Measurements from ENCODE around the gene ZNF554. TPM values are rescaled to one million over a fixed set of nuclear protein-coding genes. Genes with fewer than 3 reads are reported as not detected.

Gene ZNF554
- total and polyA plus RNA-seq, 2 donors (not counting 3 experiments of a cell fraction or from before 2014, with no cell fraction given): 1.2 to 1.6 TPM

- no peaks in the 10 kb centered on the region for H3K27me3 ChIP-seq (ENCODE audit: control insufficient read depth in 2 of 2, insufficient read depth in 2 of 2, low read length in 2 of 2)
- ChIA-PET CTCF (no interaction called here), POLR2A (interaction anchor here (0.6 kb wide), 1 partner anchor 718 kb away, joined by 3 read pairs; no protein-coding TSS in a partner anchor)
- peaks cover 12% of the 10 kb centered on the region for H3K4me1 ChIP-seq (ENCODE audit: control insufficient read depth, extremely low read depth, insufficient read depth, low read length)
- H3K4me2 ChIP-seq (ENCODE audit: insufficient read depth, low read length): no peak overlapping the region
- intact Hi-C loops (cut with micrococcal nuclease) (no loop called here), dilution Hi-C loops (cut with MboI; ENCODE audit: extremely low pct_ligation_motif_present, low sequenced_read_pairs) (no loop called here)
- H2AFZ ChIP-seq (ENCODE audit: low read depth, low read length): no peak overlapping the region
- peaks cover 34% of the 10 kb centered on the region for H3K79me2 ChIP-seq (ENCODE audit: control insufficient read depth, insufficient read depth, low read length)
- no peak for TF ChIP-seq POLR2AphosphoS5 (IDR thresholded peaks at IDR 0.05; ENCODE audit: insufficient read depth, low read depth, low read length)
- TF ChIP-seq CTCF (IDR thresholded peaks at IDR 0.05; ENCODE audit: extremely low read depth in 1 of 2, insufficient read depth in 1 of 2, low read depth in 1 of 2, low read length in 2 of 2): no peak
- no peak for TF ChIP-seq GATA2 (IDR thresholded peaks at IDR 0.05; ENCODE audit: insufficient read depth, insufficient read length, low read depth, low read length)
- no peak for TF ChIP-seq FOS (IDR thresholded peaks at IDR 0.05; ENCODE audit: borderline replicate concordance, insufficient read depth, low read length)
- TF ChIP-seq EZH2 (IDR thresholded peaks at IDR 0.05; ENCODE audit: borderline replicate concordance, low read depth, low read length, severe bottlenecking): no peak
- TF ChIP-seq POLR2A (IDR thresholded peaks at IDR 0.05; ENCODE audit: low read depth, low read length): no peak
- TF ChIP-seq MYC (IDR thresholded peaks at IDR 0.05; ENCODE audit: low read depth, low read length): no peak
- no peak for TF ChIP-seq MAX (IDR thresholded peaks at IDR 0.05; ENCODE audit: insufficient read depth, insufficient read length)
- no peak for TF ChIP-seq JUN (IDR thresholded peaks at IDR 0.05; ENCODE audit: borderline replicate concordance, insufficient read depth, insufficient read length, low read depth)
- FAIRE-seq (no peak), DNase-seq (ENCODE audit: low read depth, low spot score) (no peak)
- no peak overlapping the region for H3K27ac ChIP-seq (ENCODE audit: insufficient read depth, low read depth, low read length)
- BruUV-seq (replicated peaks): no TSS peak
- H3K9me3 ChIP-seq (replicated peaks; ENCODE audit: control insufficient read depth, insufficient read depth, low read length): no peaks in the 10 kb centered on the region
- no peak overlapping the region for H3K4me3 ChIP-seq (replicated peaks in 1 of 3; ENCODE audit: insufficient read depth in 1 of 3, low read depth in 1 of 3, low read length in 3 of 3)
- no peak overlapping the region for H3K9ac ChIP-seq (replicated peaks; ENCODE audit: extremely low read depth, insufficient read depth, low read length)
- H4K20me1 ChIP-seq (replicated peaks; ENCODE audit: control insufficient read depth, extremely low read depth, insufficient read depth, low read length): no peaks in the 10 kb centered on the region
- peaks cover 0 to 7% of the 10 kb centered on the region in 2 experiments for H3K36me3 ChIP-seq (ENCODE audit: control insufficient read depth in 2 of 2, extremely low read depth in 1 of 2, insufficient read depth in 2 of 2, low read length in 2 of 2)
- H3K9me1 ChIP-seq (replicated peaks; ENCODE audit: control insufficient read depth, extremely low read depth, insufficient read depth, low read length): no peaks in the 10 kb centered on the region
Measured at GRCh38 chr19:2788237-2788636, 31.4 kb upstream of the ZNF554 start.

Data from endothelial cell of umbilical vein (primary cell).